Stimulated activated CD4-positive, alpha-beta T cell treated with anti-CD3 and anti-CD28 coated beads, Interleukin-4, amount 100 ng/mL, for 1 hour (primary cell): ENCODE results near the gene FNBP1.
"Not testable (repeated sequence)": the region's sequence is repeated elsewhere in the genome, so short reads cannot be mapped to it uniquely, and the experiment has no call there.

Experiments used
- DNase-seq: peaks from one replicate; pipeline ENCODE4 v3.0.0-alpha.2; 2020

FNBP1 gene

GRCh38 chr9:129910628-129911567, 132.1 kb downstream of the FNBP1 start:
- DNase-seq, result no peak

- no peak for DNase-seq
Measured at GRCh38 chr9:129909851-129910250, 133.1 kb downstream of the FNBP1 start.

GRCh38 chr9:129908906-129909305, 134.1 kb downstream of the FNBP1 start:
- DNase-seq, result no peak

DNA sequence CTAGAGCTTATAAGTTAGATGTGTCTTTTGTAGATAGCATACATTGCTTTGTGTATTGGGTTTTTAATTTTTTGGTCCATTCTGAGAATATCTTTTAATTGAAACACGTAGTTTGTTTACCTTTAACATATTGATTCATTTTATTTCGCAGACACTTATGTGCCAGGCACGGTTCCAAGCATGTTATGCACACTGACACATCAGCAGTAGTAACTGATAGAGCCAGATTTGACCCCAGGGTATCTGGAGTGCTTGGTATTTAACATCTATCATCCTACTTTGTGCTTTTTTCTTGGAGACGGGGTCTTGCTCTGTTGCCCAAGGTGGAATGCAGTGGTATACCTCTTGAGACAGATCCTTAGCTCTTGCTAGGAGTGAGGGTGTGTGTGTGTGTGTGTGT, 135.8 kb downstream of the FNBP1 start:
- DNase-seq, result no peak

DNA sequence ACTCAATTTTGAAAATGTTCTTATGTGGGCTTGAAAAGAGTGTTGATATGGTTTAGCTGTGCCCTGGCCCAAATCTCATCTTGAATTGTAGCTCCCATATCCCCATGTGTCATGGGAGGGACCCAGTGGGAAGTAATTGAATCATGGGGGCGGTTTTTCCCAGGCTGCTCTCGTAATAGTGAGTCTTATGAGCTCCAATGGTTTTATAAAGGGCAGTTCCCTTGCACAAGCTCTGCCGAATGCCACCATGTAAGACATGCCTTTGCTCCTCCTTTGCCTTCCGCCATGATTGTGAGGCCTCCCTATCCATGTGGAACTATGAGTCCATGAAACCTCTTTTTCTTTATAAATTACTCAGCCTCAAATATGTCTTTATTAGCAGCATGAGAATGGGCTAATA, 136.7 kb downstream of the FNBP1 start:
- no peak for DNase-seq

DNA sequence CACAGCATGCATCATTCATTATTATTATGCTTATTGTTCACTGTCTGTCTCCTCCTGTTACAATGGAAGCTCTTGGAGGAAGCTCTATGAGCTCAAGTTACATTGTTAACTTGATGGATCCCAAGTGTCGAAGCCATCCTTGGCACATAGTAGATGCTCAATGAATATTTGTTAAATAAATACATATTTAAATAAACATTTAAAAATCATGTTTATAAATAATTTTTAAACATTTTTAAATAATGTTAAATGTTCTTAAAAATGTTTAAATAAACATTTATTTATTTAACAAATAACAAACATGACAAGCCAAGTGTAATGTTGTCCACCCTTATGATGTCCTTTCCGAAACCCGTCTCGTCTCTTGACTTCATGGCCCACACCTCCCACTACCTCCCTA, 138.3 kb downstream of the FNBP1 start:
- no peak for DNase-seq

GRCh38 chr9:129902740-129903134, 140.3 kb downstream of the FNBP1 start:
- DNase-seq, result no peak

- no peak for DNase-seq
Measured at GRCh38 chr9:129901993-129902739, 140.8 kb downstream of the FNBP1 start.

- DNase-seq, result no peak
Measured at GRCh38 chr9:129900263-129901027, 142.5 kb downstream of the FNBP1 start.

GRCh38 chr9:129899620-129900019, 143.4 kb downstream of the FNBP1 start:
- DNase-seq, result no peak

- DNase-seq, result no peak
Measured at GRCh38 chr9:129898185-129898584, 144.8 kb downstream of the FNBP1 start.

DNA sequence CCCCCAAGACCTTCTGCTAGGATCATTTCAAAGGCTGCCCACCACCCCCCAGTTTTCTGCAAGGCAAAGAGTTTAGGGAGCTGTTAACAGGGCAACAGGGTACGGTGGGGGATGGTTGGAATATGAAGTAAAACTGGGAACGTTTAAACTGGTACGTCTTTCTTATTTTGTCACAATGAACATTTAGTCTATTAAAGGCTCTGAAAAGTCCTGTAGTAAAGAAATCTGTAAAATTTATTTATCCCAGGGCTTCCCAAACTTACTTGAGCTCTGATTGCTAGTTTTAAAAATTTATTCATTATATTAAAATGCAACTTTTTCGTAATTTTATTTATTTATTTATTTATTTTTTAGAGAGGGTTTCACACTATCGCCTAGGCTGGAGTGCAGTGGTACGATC, 145.7 kb downstream of the FNBP1 start:
- no peak for DNase-seq

GRCh38 chr9:129895376-129896268, 147.4 kb downstream of the FNBP1 start:
- DNase-seq, result no peak

DNA sequence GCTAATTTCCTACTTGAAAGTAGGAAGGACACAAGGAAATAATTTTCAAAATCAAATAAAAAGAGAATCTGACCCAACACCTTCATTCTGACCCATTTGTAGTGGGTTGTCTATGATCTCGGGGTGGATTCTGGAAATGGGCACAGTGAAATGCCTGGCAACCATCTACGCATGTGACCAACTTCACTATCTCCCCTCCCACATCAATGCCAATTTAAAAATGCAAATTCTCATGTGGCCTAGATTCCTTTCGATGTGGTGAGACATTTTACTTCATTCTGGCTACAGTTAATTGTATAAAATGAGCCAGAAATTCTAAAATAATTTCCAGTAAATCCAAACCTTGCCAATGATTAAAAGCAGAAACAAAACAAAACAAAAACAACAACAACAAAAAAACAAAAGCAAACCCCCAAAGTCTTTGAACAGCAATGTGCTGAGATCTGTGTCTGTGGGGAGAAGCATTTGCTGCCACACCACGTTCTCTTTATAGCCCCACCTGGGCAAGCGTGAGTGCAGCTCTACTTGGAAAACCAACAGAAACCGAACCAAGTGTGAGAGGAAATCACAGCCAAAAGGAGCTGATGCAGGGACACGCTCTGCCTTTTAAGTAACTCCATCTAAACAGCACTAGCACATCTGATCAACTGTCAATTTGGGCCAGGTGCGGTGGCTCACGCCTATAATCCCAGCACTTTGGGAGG, 148.7 kb downstream of the FNBP1 start:
- no peak for DNase-seq

GRCh38 chr9:129891569-129891968, 151.4 kb downstream of the FNBP1 start:
- DNase-seq, result no peak

DNA sequence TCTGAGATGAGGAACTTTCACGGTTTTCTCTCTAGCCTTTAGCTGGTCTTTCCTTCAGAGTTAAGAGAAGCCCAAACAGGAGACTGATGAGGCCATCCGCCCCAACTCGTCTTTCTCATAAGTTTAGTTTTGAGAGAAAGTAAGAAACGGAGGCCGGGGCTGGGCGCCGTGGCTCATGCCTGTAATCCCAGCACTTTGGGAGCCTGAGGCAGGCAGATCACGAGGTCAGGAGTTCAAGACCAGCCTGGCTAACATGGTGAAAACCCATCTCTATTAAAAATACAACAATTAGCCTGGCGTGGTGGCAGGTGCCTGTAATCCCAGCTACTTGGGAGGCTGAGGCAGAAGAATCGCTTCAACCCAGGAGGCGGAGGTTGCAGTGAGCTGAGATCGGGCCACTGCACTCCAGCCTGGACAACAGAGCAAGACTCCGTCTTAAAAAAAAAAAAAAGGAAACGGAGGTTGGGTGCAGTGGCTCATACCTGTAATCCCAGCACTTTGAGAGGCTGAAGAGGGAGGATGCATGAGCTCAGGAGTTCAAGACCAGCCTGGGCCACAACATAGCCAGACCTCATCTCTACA, 152.2 kb downstream of the FNBP1 start:
- DNase-seq, result not testable (repeated sequence)

DNA sequence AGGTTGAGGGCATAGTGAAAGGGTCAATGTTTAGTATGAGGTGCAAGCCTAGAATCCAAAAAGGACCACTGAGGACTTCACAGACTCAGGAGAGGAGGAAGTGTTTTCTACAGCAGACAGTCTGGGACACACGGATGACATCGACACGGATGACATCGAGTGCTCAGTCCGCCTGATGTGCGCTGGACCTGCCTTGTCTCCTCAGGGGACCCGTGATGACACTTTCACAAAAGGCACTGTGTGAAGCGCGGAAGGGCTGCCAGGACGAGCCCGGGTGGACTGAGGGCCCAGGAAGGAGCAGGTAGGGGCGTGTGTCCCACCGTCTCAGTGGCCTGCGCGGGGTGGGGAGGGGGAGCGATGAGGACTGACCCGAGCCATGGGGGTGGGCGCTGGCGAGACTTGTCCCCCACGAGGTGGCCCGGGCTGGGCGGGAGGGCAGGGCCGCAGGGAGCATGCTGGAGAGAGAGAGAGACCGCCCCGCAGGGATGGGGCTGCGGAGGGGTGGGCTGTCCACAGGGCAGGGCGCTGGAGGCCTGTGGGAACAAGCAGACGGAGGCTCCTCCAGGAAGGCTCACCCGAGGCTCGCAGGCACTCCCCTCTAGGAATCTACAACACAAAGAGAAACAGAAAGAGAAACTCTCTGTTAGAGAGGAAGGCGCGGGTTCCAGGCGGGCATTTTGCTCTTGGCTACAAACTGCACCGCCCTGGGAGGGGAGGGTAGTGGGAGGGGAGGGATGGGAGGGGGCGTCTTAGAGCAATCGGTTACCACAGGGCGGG, 152.9 kb downstream of the FNBP1 start:
- DNase-seq, result peak; percentile 77

- DNase-seq, result no peak
Measured at GRCh38 chr9:129889122-129889940, 153.7 kb downstream of the FNBP1 start.
